Ishikawa (cell line): ENCODE results near the gene SLC12A3.

ENCODE experiments used
- CREB1 ChIP-seq: IDR thresholded peaks from 2 replicates; pipeline ENCODE4 v1.6.1; 2012; ENCODE audit warnings: low read depth
- EP300 ChIP-seq: IDR thresholded peaks from 2 replicates; pipeline ENCODE4 v1.6.1; 2012; ENCODE audit warnings: borderline replicate concordance
- FOXM1 ChIP-seq: IDR thresholded peaks from 2 replicates; pipeline ENCODE4 v1.6.1; 2012; ENCODE audit warnings: low read depth, borderline replicate concordance
- MAX ChIP-seq: IDR thresholded peaks from 2 replicates; pipeline ENCODE4 v1.6.1; 2012
- RAD21 ChIP-seq: IDR thresholded peaks from 2 replicates; pipeline ENCODE4 v1.6.1; 2012; ENCODE audit warnings: low read depth
- REST ChIP-seq: IDR thresholded peaks from 2 replicates; pipeline ENCODE4 v1.6.1; 2012; ENCODE audit warnings: low read depth, mild to moderate bottlenecking
- TAF1 ChIP-seq: IDR thresholded peaks from 2 replicates; pipeline ENCODE4 v1.6.1; 2012; ENCODE audit warnings: low read depth, mild to moderate bottlenecking
- TEAD4 ChIP-seq: IDR thresholded peaks from 2 replicates; pipeline ENCODE4 v1.6.1; 2012
- YY1 ChIP-seq: IDR thresholded peaks from 2 replicates; pipeline ENCODE4 v1.6.1; 2012; ENCODE audit warnings: low read depth
- ZBTB7A ChIP-seq: IDR thresholded peaks from 2 replicates; pipeline ENCODE4 v1.6.1; 2012; ENCODE audit warnings: low read depth

GRCh38 chr16:56864960-56865359 is at the start of gene SLC12A3:
- TF ChIP-seq EP300 = no peak
- TF ChIP-seq CREB1 = no peak
- TF ChIP-seq MAX = no peak
- no peak for TF ChIP-seq YY1
- no peak for TF ChIP-seq RAD21
- TF ChIP-seq ZBTB7A = no peak
- TF ChIP-seq TAF1 = no peak
- TF ChIP-seq TEAD4 = no peak
- TF ChIP-seq REST = no peak
- no peak for TF ChIP-seq FOXM1
